Mucosa of stomach (tissue), 1 donor: ENCODE data around the gene CLEC3B.

Source experiments
- H3K27me3 ChIP-seq: one replicate; pipeline ENCODE4 v1.7.0; 2013; ENCODE audit warnings: mild to moderate bottlenecking, low read length; ENCODE audit not compliant: control insufficient read depth, insufficient read depth
- H3K36me3 ChIP-seq: one replicate; pipeline ENCODE4 v1.7.0; 2013; ENCODE audit warnings: low read length; ENCODE audit not compliant: control insufficient read depth, insufficient read depth
- H3K4me1 ChIP-seq: one replicate; pipeline ENCODE4 v1.7.0; 2013; ENCODE audit warnings: mild to moderate bottlenecking, low read length; ENCODE audit not compliant: control insufficient read depth, insufficient read depth
- H3K4me3 ChIP-seq: one replicate; pipeline ENCODE4 v1.7.0; 2013; ENCODE audit warnings: low read length
- H3K9ac ChIP-seq: one replicate; pipeline ENCODE4 v1.7.0; 2013; ENCODE audit warnings: mild to moderate bottlenecking, low read length, moderate library complexity
- H3K9me3 ChIP-seq: one replicate; pipeline ENCODE4 v1.7.0; 2013; ENCODE audit warnings: mild to moderate bottlenecking, low read length, moderate library complexity; ENCODE audit not compliant: control insufficient read depth
- donor health status: Pancreatic carcinoma.

Gene CLEC3B

GRCh38 chr3:45008117-45008516, 18.0 kb upstream of the CLEC3B start:
- Histone ChIP-seq H3K36me3 (no peaks in the 10 kb centered on the region), H3K27me3 (no peaks in the 10 kb centered on the region), H3K9me3 (no peaks in the 10 kb centered on the region), H3K9ac (no peak overlapping the region), H3K4me1 (peaks cover 7% of the 10 kb centered on the region), H3K4me3 (no peak overlapping the region)

GRCh38 chr3:45009868-45010267, 16.2 kb upstream of the CLEC3B start:
- Histone ChIP-seq H3K9ac (no peak overlapping the region), H3K4me1 (peaks cover 7% of the 10 kb centered on the region), H3K9me3 (no peaks in the 10 kb centered on the region), H3K4me3 (no peak overlapping the region), H3K27me3 (no peaks in the 10 kb centered on the region), H3K36me3 (no peaks in the 10 kb centered on the region)

- no peaks in the 10 kb centered on the region for H3K27me3 ChIP-seq
- peaks cover 7% of the 10 kb centered on the region for H3K4me1 ChIP-seq
- H3K4me3 ChIP-seq, result no peak overlapping the region
- no peak overlapping the region for H3K9ac ChIP-seq
- no peaks in the 10 kb centered on the region for H3K36me3 ChIP-seq
- H3K9me3 ChIP-seq, result no peaks in the 10 kb centered on the region
Measured at GRCh38 chr3:45010811-45011333, 15.2 kb upstream of the CLEC3B start.

GRCh38 chr3:45011756-45012508, 14.2 kb upstream of the CLEC3B start:
- H3K4me1 ChIP-seq, result peaks cover 7% of the 10 kb centered on the region
- H3K9ac ChIP-seq, result peak overlapping the region; percentile 32
- no peaks in the 10 kb centered on the region for H3K27me3 ChIP-seq
- H3K9me3 ChIP-seq, result no peaks in the 10 kb centered on the region
- H3K36me3 ChIP-seq, result no peaks in the 10 kb centered on the region
- no peak overlapping the region for H3K4me3 ChIP-seq

GRCh38 chr3:45012577-45012976, 13.5 kb upstream of the CLEC3B start:
- no peak overlapping the region for H3K4me3 ChIP-seq

GRCh38 chr3:45016916-45017315, 9.2 kb upstream of the CLEC3B start:
- H3K9ac ChIP-seq, result no peak overlapping the region
- no peaks in the 10 kb centered on the region for H3K9me3 ChIP-seq
- H3K4me3 ChIP-seq, result no peak overlapping the region
- no peaks in the 10 kb centered on the region for H3K36me3 ChIP-seq
- H3K4me1 ChIP-seq, result peaks cover under 1% of the 10 kb centered on the region
- no peaks in the 10 kb centered on the region for H3K27me3 ChIP-seq

More at GRCh38 chr3:45012577-45012976, 13.5 kb upstream of the CLEC3B start:
- H3K4me1 ChIP-seq, result peaks cover 7% of the 10 kb centered on the region
- no peaks in the 10 kb centered on the region for H3K27me3 ChIP-seq
- H3K36me3 ChIP-seq, result no peaks in the 10 kb centered on the region
- H3K9me3 ChIP-seq, result no peaks in the 10 kb centered on the region
- no peak overlapping the region for H3K9ac ChIP-seq

- H3K4me3 ChIP-seq, result no peak overlapping the region
- H3K9me3 ChIP-seq, result no peaks in the 10 kb centered on the region
- H3K4me1 ChIP-seq, result no peaks in the 10 kb centered on the region
- H3K36me3 ChIP-seq, result no peaks in the 10 kb centered on the region
- H3K9ac ChIP-seq, result no peak overlapping the region
- H3K27me3 ChIP-seq, result no peaks in the 10 kb centered on the region
Measured at GRCh38 chr3:45017821-45018220, 8.3 kb upstream of the CLEC3B start.

- Histone ChIP-seq H3K9me3 (no peaks in the 10 kb centered on the region), H3K9ac (no peak overlapping the region), H3K4me1 (peaks cover 14% of the 10 kb centered on the region), H3K36me3 (no peaks in the 10 kb centered on the region), H3K4me3 (no peak overlapping the region), H3K27me3 (no peaks in the 10 kb centered on the region)
Measured at GRCh38 chr3:45020534-45020933, 5.6 kb upstream of the CLEC3B start.

GRCh38 chr3:45021524-45022297, 4.4 kb upstream of the CLEC3B start:
- H3K9me3 ChIP-seq, result no peaks in the 10 kb centered on the region
- H3K4me1 ChIP-seq, result peaks cover 15% of the 10 kb centered on the region
- H3K27me3 ChIP-seq, result no peaks in the 10 kb centered on the region

GRCh38 chr3:45023675-45024074, 2.4 kb upstream of the CLEC3B start:
- H3K36me3 ChIP-seq, result no peaks in the 10 kb centered on the region
- peaks cover 15% of the 10 kb centered on the region for H3K4me1 ChIP-seq
- no peak overlapping the region for H3K4me3 ChIP-seq
- H3K9ac ChIP-seq, result no peak overlapping the region
- no peaks in the 10 kb centered on the region for H3K9me3 ChIP-seq
- H3K27me3 ChIP-seq, result no peaks in the 10 kb centered on the region

More at GRCh38 chr3:45021524-45022297, 4.4 kb upstream of the CLEC3B start:
- no peak overlapping the region for H3K9ac ChIP-seq
- H3K4me3 ChIP-seq, result no peak overlapping the region
- no peaks in the 10 kb centered on the region for H3K36me3 ChIP-seq

GRCh38 chr3:45024542-45025255, 1.4 kb upstream of the CLEC3B start:
- H3K4me1 ChIP-seq, result peaks cover 15% of the 10 kb centered on the region
- no peaks in the 10 kb centered on the region for H3K36me3 ChIP-seq
- H3K9me3 ChIP-seq, result no peaks in the 10 kb centered on the region
- H3K9ac ChIP-seq, result no peak overlapping the region
- H3K27me3 ChIP-seq, result no peaks in the 10 kb centered on the region
- H3K4me3 ChIP-seq, result no peak overlapping the region

- H3K9ac ChIP-seq, result no peak overlapping the region
- peaks cover 15% of the 10 kb centered on the region for H3K4me1 ChIP-seq
- H3K36me3 ChIP-seq, result no peaks in the 10 kb centered on the region
- H3K4me3 ChIP-seq, result no peak overlapping the region
- H3K27me3 ChIP-seq, result no peaks in the 10 kb centered on the region
- no peaks in the 10 kb centered on the region for H3K9me3 ChIP-seq
Measured at GRCh38 chr3:45026957-45027356, 854 bp downstream of the CLEC3B start.
